Kidney epithelial cell (primary cell): Measurements from ENCODE around the gene SYNGR3. TPM values are rescaled to one million over a fixed set of nuclear protein-coding genes. Genes with fewer than 3 reads are reported as not detected.
"Not testable (repeated sequence)": the region's sequence is repeated elsewhere in the genome, so short reads cannot be mapped to it uniquely, and the experiment has no call there.

Source experiments
- DNase-seq: peaks from one replicate; pipeline ENCODE4 v3.0.0-alpha.2; 2010; ENCODE audit warnings: low read depth
- H3K27me3 ChIP-seq: 2 replicates; pipeline ENCODE4 v1.6.0; 2011; ENCODE audit warnings: low read length; ENCODE audit not compliant: control insufficient read depth, insufficient read depth
- H3K36me3 ChIP-seq: 2 replicates; pipeline ENCODE4 v1.5.1; 2011; ENCODE audit warnings: low read length; ENCODE audit not compliant: control insufficient read depth, insufficient read depth
- H3K4me3 ChIP-seq: 2 replicates; pipeline ENCODE4 v1.5.1; 2011; ENCODE audit warnings: low read depth, mild to moderate bottlenecking, control low read depth, low read length
- CTCF ChIP-seq: IDR thresholded peaks from 2 replicates; pipeline ENCODE4 v1.5.1; 2011; ENCODE audit warnings: mild to moderate bottlenecking, moderate library complexity, low read length, control low read depth, inconsistent platforms; ENCODE audit not compliant: insufficient read depth, poor library complexity, severe bottlenecking
- total RNA-seq: library from RNA; depleted of rRNA; stranded (reverse); fragments of >200 nt; gene quantifications from 2 replicates; pipeline ENCODE4 v1.2.3, GENCODE V29; 2015

Gene SYNGR3
- total RNA-seq, 1 donor from 2014 or later: 11.3 TPM

- Histone ChIP-seq H3K4me3 (no peak overlapping the region), H3K36me3 (no peaks in the 10 kb centered on the region), H3K27me3 (peaks cover 2% of the 10 kb centered on the region)
- no peak for TF ChIP-seq CTCF
- DNase-seq: no peak
Observed at GRCh38 chr16:1949507-1949906, 40.3 kb upstream of the SYNGR3 start.

GRCh38 chr16:1950047-1950446 lies 39.7 kb upstream of the SYNGR3 start:
- Histone ChIP-seq H3K27me3 (peaks cover 2% of the 10 kb centered on the region), H3K4me3 (no peak overlapping the region), H3K36me3 (no peaks in the 10 kb centered on the region)
- TF ChIP-seq CTCF: no peak
- DNase-seq: no peak

GRCh38 chr16:1950559-1950958 lies 39.2 kb upstream of the SYNGR3 start:
- no peak for DNase-seq
- no peak overlapping the region for H3K4me3 ChIP-seq
- no peak for TF ChIP-seq CTCF
- no peaks in the 10 kb centered on the region for H3K36me3 ChIP-seq
- peaks cover 2% of the 10 kb centered on the region for H3K27me3 ChIP-seq

- H3K27me3 ChIP-seq: no peaks in the 10 kb centered on the region
- DNase-seq: no peak
- no peak overlapping the region for H3K4me3 ChIP-seq
- TF ChIP-seq CTCF: no peak
- H3K36me3 ChIP-seq: no peaks in the 10 kb centered on the region
Observed at GRCh38 chr16:1953734-1954133, 36.0 kb upstream of the SYNGR3 start.

GRCh38 chr16:1957434-1958142 lies 32.2 kb upstream of the SYNGR3 start:
- DNase-seq, H3K36me3 ChIP-seq, H3K4me3 ChIP-seq, H3K27me3 ChIP-seq: not testable (repeated sequence)

- DNase-seq, H3K36me3 ChIP-seq, H3K4me3 ChIP-seq, H3K27me3 ChIP-seq: not testable (repeated sequence)
Observed at GRCh38 chr16:1958143-1958491, 31.7 kb upstream of the SYNGR3 start.

- H3K36me3 ChIP-seq: peaks cover under 1% of the 10 kb centered on the region
- no peak overlapping the region for H3K4me3 ChIP-seq
- no peak for TF ChIP-seq CTCF
- no peaks in the 10 kb centered on the region for H3K27me3 ChIP-seq
- no peak for DNase-seq
Observed at GRCh38 chr16:1958715-1959268, 31.0 kb upstream of the SYNGR3 start.
